Measurements from ENCODE around the gene TMEM213. TPM values are rescaled to one million over a fixed set of nuclear protein-coding genes. Genes with fewer than 3 reads are reported as not detected.

TMEM213 gene
- total and polyA plus RNA-seq, 2 of the 8 experiments (the other 6 are each of a cell fraction or from before 2014, with no cell fraction given): 0.21 to 0.67 TPM

DNA sequence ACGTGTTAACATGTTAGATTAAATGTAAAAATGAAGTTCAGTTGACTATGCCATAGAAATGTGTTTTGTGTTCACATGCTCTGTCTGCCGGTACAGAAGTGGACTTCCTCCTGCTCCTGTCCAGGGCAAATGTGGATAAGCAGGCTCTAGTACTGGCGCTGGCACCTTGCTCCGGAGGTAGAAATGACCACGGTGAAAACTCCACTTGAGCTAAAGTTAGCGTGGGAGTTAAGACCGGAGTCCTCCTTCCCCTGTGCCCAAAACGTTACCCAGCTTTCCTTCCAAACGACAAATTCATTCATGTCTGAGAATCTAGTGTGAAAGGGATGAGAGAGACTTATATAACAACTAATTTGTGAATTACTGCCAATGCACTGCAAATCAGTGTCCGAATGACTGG lies 35.2 kb downstream of the TMEM213 start:
- Histone ChIP-seq H3K56ac (replicated peaks; ENCODE audit: insufficient read length, low read depth, low read length) (no peak overlapping the region), H2BK20ac (ENCODE audit: low read length) (no peak overlapping the region), H4K5ac (ENCODE audit: insufficient read length, low read depth, low read length) (no peak overlapping the region), H3K79me1 (ENCODE audit: low read depth, low read length) (no peaks in the 10 kb centered on the region), H4K91ac (replicated peaks; ENCODE audit: insufficient read length, low read length) (no peak overlapping the region), H3K4me3 (ENCODE audit: extremely low read depth in 1 of 4, insufficient read depth in 2 of 4, low read depth in 3 of 4, low read length in 4 of 4) (no peak overlapping the region), H2BK12ac (ENCODE audit: low read depth, low read length) (no peak overlapping the region), H3K4ac (replicated peaks; ENCODE audit: insufficient read length, low read depth, low read length) (no peak overlapping the region), H3K36me3 (ENCODE audit: control insufficient read depth in 2 of 4, insufficient read depth in 4 of 4, low read length in 3 of 4) (peaks cover 0 to 14% (median 7%) of the 10 kb centered on the region in 4 experiments; a peak in 3 of 8 replicates), H2BK120ac (replicated peaks; ENCODE audit: low read depth, low read length) (no peak overlapping the region), H2BK5ac (ENCODE audit: low read depth, low read length) (no peak overlapping the region), H3K23ac (ENCODE audit: insufficient read length) (no peak overlapping the region), H3K9me3 (ENCODE audit: insufficient read depth in 2 of 2, low read depth in 1 of 2, low read length in 1 of 2) (no peaks in the 10 kb centered on the region), H4K20me1 (replicated peaks in 1 of 2; ENCODE audit: control insufficient read depth in 1 of 2, insufficient read depth in 2 of 2, low read length in 2 of 2) (no peaks in the 10 kb centered on the region), H3K14ac (ENCODE audit: insufficient read length) (no peak overlapping the region), H2BK15ac (ENCODE audit: low read length) (no peak overlapping the region), H3K4me1 (replicated peaks in 1 of 4; ENCODE audit: control insufficient read depth in 3 of 4, insufficient read depth in 4 of 4, low read length in 3 of 4) (no peaks in the 10 kb centered on the region), H2AK5ac (ENCODE audit: low read depth, low read length) (no peak overlapping the region), H2AFZ (ENCODE audit: low read length) (no peak overlapping the region), H3K79me2 (ENCODE audit: control insufficient read depth in 1 of 2, insufficient read depth in 2 of 2, low read length in 2 of 2) (no peaks in the 10 kb centered on the region), H3K18ac (ENCODE audit: extremely low read depth, low read length) (no peak overlapping the region), H4K8ac (ENCODE audit: extremely low read depth, insufficient read depth, low read length) (no peak overlapping the region), H3K27ac (ENCODE audit: low read depth, low read length) (no peak overlapping the region), H3K4me2 (ENCODE audit: insufficient read depth in 1 of 2, low read depth in 2 of 2, low read length in 2 of 2) (no peak overlapping the region), H3K23me2 (ENCODE audit: low read depth, low read length) (no peaks in the 10 kb centered on the region), H3K27me3 (replicated peaks in 1 of 4; ENCODE audit: control insufficient read depth in 3 of 4, extremely low read depth in 1 of 4, insufficient read depth in 3 of 4, low read length in 3 of 4) (no peaks in the 10 kb centered on the region), H3K9ac (replicated peaks in 1 of 4; ENCODE audit: extremely low read depth in 1 of 4, low read depth in 3 of 4, low read length in 3 of 4) (no peak overlapping the region)
- POLR2A ChIA-PET (ENCODE audit: partially characterized antibody): no interaction called here
- 89% methylated on average over 10 of the region's 10 CpGs; no CpG with 5 or more reads in 1 of the 2 experiments for WGBS, 2 experiments (ENCODE audit: extremely low coverage in 1 of 2, insufficient coverage in 1 of 2, insufficient read length in 1 of 2, insufficient replicate concordance in 2 of 2, low coverage in 1 of 2, low lambda C conversion rate in 2 of 2, missing lambda C conversion rate in 1 of 2)
- TF ChIP-seq POLR2A (IDR thresholded peaks at IDR 0.05; ENCODE audit: control extremely low read depth in 1 of 2, low read depth in 2 of 2, low read length in 2 of 2) (no peak), BACH1 (IDR thresholded peaks at IDR 0.05; ENCODE audit: low read length) (no peak), TCF12 (IDR thresholded peaks at IDR 0.05; ENCODE audit: low read depth, low read length) (no peak), TAF1 (IDR thresholded peaks at IDR 0.05; ENCODE audit: low read depth, low read length) (no peak), RXRA (IDR thresholded peaks at IDR 0.05; ENCODE audit: insufficient read depth, low read depth, low read length) (no peak), JUND (IDR thresholded peaks at IDR 0.05; ENCODE audit: low read length) (no peak), TBP (IDR thresholded peaks at IDR 0.05; ENCODE audit: low read depth, low read length) (no peak), HDAC6 (IDR thresholded peaks at IDR 0.05; ENCODE audit: low read depth, low read length) (no peak), NRF1 (IDR thresholded peaks at IDR 0.05; ENCODE audit: low read depth, low read length) (no peak), CREB1 (IDR thresholded peaks at IDR 0.05) (no peak), SP1 (IDR thresholded peaks at IDR 0.05; ENCODE audit: low read depth, low read length) (no peak), BRCA1 (IDR thresholded peaks at IDR 0.05; ENCODE audit: low read depth, low read length) (no peak), GTF2F1 (IDR thresholded peaks at IDR 0.05; ENCODE audit: borderline replicate concordance, low read depth, low read length) (no peak), EP300 (IDR thresholded peaks at IDR 0.05; ENCODE audit: borderline replicate concordance in 1 of 2, low read depth in 2 of 2, low read length in 2 of 2) (no peak), SRF (IDR thresholded peaks at IDR 0.05; ENCODE audit: low read depth, low read length) (no peak), EGR1 (IDR thresholded peaks at IDR 0.05; ENCODE audit: borderline replicate concordance, low read depth, low read length) (no peak)
- TF ChIP-seq, protein P1, sequence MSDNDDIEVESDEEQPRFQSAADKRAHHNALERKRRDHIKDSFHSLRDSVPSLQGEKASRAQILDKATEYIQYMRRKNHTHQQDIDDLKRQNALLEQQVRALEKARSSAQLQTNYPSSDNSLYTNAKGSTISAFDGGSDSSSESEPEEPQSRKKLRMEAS (IDR thresholded peaks at IDR 0.05): no peak
- DNase-seq (ENCODE audit: low read depth in 1 of 2, low spot score in 2 of 2) (no peak), FAIRE-seq (no peak)
- CTCF ChIA-PET (ENCODE audit: partially characterized antibody): interaction anchor here (1.1 to 2.1 kb wide), 2 partner anchors 8 to 54 kb away, joined by 3 to 4 read pairs; no protein-coding TSS in a partner anchor

All from H1 (cell line).